ENCODE measurements around the gene IRF4.

- no peak for TF ChIP-seq EZH2 (IDR thresholded peaks at IDR 0.05; ENCODE audit: borderline replicate concordance, insufficient read depth, low read depth, low read length, poor library complexity, severe bottlenecking)
- TF ChIP-seq, protein P1, sequence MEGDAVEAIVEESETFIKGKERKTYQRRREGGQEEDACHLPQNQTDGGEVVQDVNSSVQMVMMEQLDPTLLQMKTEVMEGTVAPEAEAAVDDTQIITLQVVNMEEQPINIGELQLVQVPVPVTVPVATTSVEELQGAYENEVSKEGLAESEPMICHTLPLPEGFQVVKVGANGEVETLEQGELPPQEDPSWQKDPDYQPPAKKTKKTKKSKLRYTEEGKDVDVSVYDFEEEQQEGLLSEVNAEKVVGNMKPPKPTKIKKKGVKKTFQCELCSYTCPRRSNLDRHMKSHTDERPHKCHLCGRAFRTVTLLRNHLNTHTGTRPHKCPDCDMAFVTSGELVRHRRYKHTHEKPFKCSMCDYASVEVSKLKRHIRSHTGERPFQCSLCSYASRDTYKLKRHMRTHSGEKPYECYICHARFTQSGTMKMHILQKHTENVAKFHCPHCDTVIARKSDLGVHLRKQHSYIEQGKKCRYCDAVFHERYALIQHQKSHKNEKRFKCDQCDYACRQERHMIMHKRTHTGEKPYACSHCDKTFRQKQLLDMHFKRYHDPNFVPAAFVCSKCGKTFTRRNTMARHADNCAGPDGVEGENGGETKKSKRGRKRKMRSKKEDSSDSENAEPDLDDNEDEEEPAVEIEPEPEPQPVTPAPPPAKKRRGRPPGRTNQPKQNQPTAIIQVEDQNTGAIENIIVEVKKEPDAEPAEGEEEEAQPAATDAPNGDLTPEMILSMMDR (IDR thresholded peaks at IDR 0.05): no peak
Observed at GRCh38 chr6:355373-356208, 36.0 kb upstream of the IRF4 start.

Measured in B cell (primary cell).